Measurements from ENCODE around the gene COL5A1.

COL5A1 gene

GRCh38 chr9:134607971-134608370, 33.6 kb upstream of the COL5A1 start:
- peak; percentile 12 for DNase-seq

- peak; percentile 6 for DNase-seq
Observed at GRCh38 chr9:134611046-134611445, 30.6 kb upstream of the COL5A1 start.

GRCh38 chr9:134612309-134612708, 29.3 kb upstream of the COL5A1 start:
- DNase-seq = no peak

GRCh38 chr9:134612715-134613114, 28.9 kb upstream of the COL5A1 start:
- DNase-seq = no peak

- DNase-seq = peak; percentile 4
Observed at GRCh38 chr9:134614256-134614655, 27.3 kb upstream of the COL5A1 start.

GRCh38 chr9:134616341-134616740, 25.3 kb upstream of the COL5A1 start:
- DNase-seq = no peak

GRCh38 chr9:134617246-134617645, 24.4 kb upstream of the COL5A1 start:
- DNase-seq = peak; percentile 42

GRCh38 chr9:134617836-134618162, 23.8 kb upstream of the COL5A1 start:
- peak; percentile 63 for DNase-seq

GRCh38 chr9:134618163-134618832, 23.3 kb upstream of the COL5A1 start:
- DNase-seq = no peak

GRCh38 chr9:134618833-134619447, 22.7 kb upstream of the COL5A1 start:
- DNase-seq = peak; percentile 38

- peak; percentile 47 for DNase-seq
Observed at GRCh38 chr9:134619448-134619982, 22.1 kb upstream of the COL5A1 start.

- DNase-seq = peak; percentile 48
Observed at GRCh38 chr9:134619983-134620661, 21.5 kb upstream of the COL5A1 start.

- peak; percentile 73 for DNase-seq
Observed at GRCh38 chr9:134620751-134621557, 20.6 kb upstream of the COL5A1 start.

GRCh38 chr9:134621558-134622110, 20.0 kb upstream of the COL5A1 start:
- peak; percentile 51 for DNase-seq

- peak; percentile 43 for DNase-seq
Observed at GRCh38 chr9:134622896-134623257, 18.7 kb upstream of the COL5A1 start.

GRCh38 chr9:134623258-134624066, 18.1 kb upstream of the COL5A1 start:
- DNase-seq = peak; percentile 51

GRCh38 chr9:134624137-134624591, 17.4 kb upstream of the COL5A1 start:
- DNase-seq = peak; percentile 61

GRCh38 chr9:134624621-134625181, 16.9 kb upstream of the COL5A1 start:
- DNase-seq = peak; percentile 98

GRCh38 chr9:134625361-134626068, 16.1 kb upstream of the COL5A1 start:
- DNase-seq = peak; percentile 60

- peak; percentile 50 for DNase-seq
Observed at GRCh38 chr9:134626069-134626423, 15.6 kb upstream of the COL5A1 start.
